HG02623 (cell line): ENCODE measurements around the gene MDC1.
A peak's percentile ranks its signal among the peaks of the same experiment; 100 is the strongest.
"Not testable (repeated sequence)": the region's sequence is repeated elsewhere in the genome, so short reads cannot be mapped to it uniquely, and the experiment has no call there.

ENCODE experiments used
- ATAC-seq: cut with Tn5 transposase; IDR thresholded peaks from one replicate; pipeline ENCODE4 v1.9.1; 2021; ENCODE audit warnings: moderate library complexity; ENCODE audit not compliant: unreplicated experiment

Gene MDC1

DNA sequence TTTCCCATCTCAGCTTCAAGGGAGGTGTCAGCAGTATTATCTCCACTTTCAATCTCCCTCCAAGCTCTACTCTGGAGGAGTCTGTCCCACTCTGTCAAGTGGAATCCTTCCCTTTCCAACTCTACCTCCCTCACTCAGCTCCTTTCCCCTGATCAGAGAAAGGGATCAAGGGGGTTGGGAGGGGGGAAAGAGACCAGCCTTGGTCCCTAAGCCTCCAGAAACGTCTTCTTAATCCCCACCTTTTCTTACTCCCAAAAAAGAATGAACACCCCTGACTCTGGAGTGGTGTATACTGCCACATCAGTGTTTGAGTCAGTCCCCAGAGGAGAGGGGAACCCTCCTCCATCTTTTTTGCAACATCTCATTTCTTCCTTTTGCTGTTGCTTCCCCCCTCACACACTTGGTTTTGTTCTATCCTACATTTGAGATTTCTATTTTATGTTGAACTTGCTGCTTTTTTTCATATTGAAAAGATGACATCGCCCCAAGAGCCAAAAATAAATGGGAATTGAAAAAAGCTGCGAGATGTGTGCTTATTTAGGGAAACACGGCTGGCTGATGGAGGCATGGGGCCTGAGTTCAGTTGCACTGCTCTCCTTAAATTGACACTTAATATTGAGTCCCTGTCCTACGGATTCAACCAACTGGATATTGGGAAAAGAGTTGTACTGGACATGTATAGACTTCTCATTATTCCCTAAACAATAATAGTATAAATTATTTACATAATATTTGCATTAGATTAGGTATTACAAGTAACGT lies 8.0 kb upstream of the MDC1 start:
- no peak for ATAC-seq

DNA sequence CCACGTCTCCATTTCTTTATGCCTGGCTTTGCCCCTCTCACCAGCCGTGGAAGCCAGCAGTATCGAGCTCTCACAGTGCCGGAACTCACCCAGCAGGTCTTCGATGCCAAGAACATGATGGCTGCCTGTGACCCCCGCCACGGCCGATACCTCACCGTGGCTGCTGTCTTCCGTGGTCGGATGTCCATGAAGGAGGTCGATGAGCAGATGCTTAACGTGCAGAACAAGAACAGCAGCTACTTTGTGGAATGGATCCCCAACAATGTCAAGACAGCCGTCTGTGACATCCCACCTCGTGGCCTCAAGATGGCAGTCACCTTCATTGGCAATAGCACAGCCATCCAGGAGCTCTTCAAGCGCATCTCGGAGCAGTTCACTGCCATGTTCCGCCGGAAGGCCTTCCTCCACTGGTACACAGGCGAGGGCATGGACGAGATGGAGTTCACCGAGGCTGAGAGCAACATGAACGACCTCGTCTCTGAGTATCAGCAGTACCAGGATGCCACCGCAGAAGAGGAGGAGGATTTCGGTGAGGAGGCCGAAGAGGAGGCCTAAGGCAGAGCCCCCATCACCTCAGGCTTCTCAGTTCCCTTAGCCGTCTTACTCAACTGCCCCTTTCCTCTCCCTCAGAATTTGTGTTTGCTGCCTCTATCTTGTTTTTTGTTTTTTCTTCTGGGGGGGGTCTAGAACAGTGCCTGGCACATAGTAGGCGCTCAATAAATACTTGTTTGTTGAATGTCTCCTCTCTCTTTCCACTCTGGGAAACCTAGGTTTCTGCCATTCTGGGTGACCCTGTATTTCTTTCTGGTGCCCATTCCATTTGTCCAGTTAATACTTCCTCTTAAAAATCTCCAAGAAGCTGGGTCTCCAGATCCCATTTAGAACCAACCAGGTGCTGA lies 7.0 kb upstream of the MDC1 start:
- ATAC-seq = not testable (repeated sequence)

DNA sequence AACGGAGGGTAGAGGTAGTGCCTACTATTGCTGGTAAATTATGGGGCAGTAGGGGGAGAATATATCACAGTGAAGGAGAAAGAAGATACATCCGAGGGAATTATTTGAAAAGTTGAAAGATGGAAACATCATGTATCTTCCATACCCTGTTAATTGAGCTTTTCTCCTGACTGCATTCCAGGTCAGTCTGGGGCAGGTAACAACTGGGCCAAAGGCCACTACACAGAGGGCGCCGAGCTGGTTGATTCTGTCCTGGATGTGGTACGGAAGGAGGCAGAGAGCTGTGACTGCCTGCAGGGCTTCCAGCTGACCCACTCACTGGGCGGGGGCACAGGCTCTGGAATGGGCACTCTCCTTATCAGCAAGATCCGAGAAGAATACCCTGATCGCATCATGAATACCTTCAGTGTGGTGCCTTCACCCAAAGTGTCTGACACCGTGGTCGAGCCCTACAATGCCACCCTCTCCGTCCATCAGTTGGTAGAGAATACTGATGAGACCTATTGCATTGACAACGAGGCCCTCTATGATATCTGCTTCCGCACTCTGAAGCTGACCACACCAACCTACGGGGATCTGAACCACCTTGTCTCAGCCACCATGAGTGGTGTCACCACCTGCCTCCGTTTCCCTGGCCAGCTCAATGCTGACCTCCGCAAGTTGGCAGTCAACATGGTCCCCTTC lies 6.2 kb upstream of the MDC1 start:
- not testable (repeated sequence) for ATAC-seq

DNA sequence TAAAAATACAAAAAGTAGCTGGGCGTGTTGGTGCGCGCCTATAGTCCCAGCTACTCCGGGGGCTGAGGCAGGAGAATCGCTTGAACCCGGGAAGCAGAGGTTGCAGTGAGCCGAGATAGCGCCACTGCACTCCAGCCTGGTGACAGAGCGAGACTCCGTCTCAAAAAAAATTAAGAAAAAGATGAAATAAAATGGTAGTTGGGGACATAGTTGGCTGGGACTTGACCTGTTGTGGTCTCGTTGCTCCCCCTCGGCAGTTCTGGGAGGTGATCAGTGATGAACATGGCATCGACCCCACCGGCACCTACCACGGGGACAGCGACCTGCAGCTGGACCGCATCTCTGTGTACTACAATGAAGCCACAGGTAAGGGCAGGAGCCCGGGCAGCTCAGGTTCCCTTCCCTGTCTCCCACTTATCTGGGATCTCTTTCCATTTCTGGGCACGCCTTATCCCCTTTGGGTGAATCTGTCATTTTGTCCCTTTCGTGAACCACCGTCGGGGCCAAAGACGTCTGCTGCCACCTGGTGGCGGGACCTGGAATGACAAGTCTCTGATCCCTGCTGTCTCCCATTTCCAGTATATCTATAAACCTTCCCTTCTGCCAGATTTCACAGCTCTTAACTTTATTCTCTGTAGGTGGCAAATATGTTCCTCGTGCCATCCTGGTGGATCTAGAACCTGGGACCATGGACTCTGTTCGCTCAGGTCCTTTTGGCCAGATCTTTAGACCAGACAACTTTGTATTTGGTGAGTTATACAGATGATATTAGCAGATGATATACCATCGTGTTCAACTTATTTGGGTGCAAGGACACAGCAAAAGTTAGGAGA lies 5.4 kb upstream of the MDC1 start:
- ATAC-seq = no peak

DNA sequence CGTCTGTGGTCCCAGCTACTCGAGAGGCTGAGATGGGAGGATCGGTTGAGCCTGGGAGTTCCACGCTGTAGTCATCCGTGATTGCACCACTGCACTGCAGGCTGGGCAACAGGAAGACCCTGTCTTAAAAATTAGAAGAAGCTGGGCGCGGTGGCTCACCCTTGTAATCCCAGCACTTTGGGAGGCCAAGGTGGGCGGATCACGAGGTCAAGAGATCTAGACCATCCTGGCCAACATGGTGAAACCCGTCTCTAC lies 4.9 kb upstream of the MDC1 start:
- ATAC-seq = not testable (repeated sequence)

DNA sequence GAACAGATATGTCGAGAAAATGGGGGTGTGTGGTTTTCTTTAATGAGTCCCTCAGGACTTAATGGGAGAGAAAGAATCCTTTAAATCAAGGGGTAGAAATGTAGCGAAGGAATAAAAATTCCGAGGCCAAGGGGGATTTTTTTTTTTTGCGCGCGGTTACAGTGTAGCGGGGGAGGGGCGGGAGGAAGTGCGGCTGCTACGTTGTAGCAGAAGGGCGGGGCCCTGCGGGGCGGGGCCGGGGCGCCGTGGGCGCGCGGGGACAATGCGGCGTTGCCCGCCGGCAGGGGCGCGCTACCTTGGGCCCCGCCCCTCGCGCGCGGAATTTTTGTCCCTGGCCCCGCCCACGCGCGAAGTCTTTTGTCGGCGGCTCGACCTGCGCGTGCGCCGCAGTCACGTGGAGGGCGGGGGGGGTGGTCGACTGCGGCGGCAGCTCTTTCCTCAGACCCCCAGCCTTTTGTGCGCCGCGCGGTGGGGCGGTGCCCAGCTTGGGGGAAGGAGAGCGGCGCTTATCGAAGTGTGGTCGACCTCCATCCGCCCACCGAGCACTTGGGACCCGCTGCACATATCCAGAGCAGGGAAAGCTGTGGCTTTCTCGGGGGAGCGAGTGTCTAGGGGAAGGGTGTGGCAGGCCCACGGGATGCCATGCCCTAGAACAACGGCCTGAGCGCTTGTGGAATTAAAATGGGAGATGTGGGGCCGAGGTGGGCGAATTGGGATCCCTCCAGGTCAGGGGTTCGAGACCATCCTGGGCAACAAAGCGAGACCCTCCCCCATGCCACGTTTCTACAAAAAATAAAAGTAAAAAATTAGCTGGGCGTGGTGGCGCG lies 4.3 kb upstream of the MDC1 start:
- ATAC-seq = peak; percentile 24

DNA sequence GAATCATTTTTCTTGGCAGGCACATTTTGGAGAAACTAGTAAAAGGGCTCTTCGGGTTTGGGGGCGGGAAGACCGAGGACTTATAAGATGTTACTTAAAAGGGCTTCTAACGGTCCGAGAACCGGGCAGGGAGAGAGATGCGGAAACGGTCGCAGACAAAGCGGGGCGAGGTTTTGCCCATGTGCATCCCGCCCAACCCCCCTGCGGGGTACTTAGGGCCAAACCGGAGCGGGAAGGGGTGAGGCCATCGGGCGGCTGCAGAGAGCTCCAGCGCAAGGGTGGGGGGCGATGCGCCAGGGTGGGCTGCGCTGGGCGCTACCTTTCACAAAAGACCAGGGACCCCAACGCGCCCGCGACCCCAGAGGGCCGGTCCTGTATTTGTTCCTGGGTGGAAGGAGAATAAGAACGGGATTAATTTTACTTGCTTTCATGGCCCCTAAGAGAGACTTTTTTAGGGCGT lies 3.7 kb upstream of the MDC1 start:
- ATAC-seq = no peak

DNA sequence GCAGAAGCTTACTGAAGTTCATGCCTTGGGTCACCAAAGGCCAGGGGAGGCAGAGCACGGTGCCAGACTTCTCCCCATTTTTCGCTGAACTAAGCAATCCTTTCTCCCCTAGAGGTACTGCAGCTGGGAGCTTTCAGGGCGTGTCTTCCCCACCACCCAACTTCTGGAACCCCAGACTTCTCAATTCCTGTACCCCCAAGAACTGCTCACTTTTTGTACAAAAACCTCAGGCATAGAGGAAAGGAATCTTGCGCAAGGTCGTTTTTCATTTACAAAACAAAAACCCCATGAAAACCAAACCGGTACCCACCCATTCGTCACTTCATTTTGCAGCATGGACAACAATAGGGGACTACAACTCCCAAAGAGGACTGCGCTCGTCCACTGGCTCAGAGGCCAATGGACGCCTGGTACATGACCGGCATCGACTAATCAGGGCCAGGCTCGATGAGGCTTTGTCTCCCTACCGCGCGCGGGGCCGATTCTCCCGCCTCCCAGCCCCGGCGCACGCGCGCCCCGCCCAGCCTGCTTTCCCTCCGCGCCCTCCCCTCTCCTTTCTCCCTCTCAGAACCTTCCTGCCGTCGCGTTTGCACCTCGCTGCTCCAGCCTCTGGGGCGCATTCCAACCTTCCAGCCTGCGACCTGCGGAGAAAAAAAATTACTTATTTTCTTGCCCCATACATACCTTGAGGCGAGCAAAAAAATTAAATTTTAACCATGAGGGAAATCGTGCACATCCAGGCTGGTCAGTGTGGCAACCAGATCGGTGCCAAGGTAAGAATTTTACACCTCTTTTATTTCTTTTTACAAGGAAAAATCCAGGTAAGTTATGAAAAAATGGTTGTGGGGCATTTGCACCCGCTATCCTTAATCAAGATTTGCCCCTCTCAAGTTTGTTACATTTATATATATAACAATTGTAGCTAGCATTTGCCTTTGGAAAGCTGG lies 3.0 kb upstream of the MDC1 start, which contains the start of gene TUBB:
TSS of gene TUBB (plus strand) at position 562 of the 947 bp plus-strand sequence. CDS start at position 717, 155 bp downstream.
- ATAC-seq = peak; percentile 33

DNA sequence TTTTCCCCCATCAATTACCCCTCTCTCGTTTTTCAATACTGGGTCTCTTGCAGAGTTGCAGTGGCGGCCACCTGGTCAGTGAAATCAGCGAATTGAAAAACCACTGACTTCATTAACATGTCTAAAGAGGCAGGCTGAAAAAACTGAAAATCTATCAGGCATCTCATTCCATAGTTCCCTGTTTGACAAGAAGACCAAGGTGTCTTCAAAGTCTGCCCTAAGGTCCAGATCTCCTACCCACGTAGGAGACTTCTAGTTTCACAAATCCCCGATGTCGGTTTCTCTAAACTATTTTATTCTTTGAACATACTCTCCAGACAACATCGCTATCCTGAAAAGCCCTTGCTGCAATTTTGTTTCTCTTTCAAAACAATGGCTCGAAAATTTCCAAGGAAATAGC lies 2.3 kb upstream of the MDC1 start:
- ATAC-seq = no peak

DNA sequence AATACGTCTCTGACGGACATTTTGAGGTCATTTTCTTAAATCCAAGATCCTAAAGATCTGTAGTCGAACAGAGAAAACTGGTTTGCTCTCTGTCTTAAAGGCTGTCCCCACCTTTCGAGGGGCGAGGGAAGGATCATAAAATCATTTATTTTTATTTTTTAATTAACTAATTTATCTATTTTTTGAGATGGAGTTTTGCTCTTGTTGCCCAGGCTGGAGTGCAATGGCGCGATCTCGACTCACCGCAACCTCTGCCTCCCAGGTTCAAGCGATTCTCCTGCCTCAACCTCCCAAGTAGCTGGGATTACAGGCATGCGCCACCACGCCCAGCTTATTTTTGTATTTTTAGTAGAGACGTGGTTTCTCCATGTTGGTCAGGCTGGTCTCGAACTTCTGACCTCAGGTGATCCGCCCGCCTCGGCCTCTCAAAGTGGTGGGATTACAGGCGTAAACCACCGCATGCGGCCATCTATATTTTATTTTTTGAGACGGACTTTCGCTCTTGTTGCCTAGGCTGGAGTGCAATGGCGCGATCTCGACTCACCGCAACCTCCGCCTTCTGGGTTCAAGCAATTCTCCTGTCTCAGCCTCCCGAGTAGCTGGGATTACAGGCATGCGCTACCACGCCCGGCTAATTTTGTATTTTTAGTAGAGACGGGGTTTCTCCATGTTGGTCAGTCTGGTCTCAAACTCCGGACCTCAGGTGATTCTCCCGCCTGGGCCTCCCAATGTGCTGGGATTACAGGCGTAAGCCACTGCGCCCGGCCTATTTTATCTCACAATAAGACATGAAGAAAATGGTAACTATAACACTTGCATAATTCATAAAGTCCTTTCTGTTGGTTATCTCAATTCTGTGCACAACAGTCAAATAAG lies 1.0 kb upstream of the MDC1 start:
- ATAC-seq = not testable (repeated sequence)

DNA sequence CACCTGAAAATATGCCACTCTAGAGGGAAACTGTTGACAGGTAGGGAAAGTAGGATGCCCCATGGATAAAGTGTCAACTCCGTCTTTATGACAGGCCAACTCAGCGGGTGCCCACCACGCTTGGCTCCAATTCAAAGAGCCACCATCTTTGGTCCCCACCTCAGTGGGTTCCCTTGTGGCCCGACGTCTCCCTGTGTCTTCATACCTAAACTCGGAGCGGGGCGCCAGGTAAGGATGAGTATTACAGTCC lies 277 bp downstream of the MDC1 start:
- no peak for ATAC-seq

DNA sequence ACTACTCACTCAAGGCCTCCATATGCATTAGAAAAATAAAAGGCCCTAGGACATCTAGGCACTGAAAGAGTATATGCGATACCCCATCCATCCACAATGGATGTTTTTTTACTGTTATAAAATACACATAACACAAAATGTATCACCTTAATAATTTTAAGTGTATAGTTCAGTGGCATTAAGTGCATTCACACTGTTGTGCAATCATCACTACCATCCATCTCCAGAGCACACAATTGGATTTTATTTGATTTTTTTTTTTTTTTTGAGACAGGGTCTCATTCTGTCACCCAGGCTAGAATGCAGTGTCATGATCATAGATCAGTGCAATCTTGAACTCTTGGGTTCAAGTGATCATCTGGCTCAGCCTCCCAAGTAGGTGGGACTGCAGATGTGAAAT lies 2.8 kb downstream of the MDC1 start:
- no peak for ATAC-seq

DNA sequence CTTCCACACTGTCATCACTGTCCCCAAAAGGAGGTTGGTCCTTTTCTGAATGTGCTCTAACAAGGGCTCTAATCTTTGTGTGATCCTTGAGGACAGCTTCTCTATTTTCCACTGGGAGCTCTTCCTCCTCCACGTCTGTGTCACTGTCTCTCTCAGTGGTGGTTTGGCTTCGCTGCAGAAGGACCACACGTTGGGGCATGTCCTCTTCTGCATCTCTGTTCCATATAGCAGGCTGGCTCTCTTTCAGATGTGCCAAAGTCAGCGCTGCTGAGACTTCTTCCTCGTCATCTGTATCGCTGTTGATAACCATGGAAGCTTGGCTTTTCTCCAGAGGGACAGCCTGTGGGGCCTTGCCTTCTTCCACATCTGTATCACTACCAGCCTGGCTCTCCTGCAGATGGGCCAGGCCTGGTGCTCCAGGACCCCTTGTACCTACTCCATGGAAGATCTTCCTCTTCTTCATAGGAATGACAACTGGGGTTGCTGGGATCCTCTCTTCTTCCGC lies 4.6 kb downstream of the MDC1 start:
- ATAC-seq = no peak

DNA sequence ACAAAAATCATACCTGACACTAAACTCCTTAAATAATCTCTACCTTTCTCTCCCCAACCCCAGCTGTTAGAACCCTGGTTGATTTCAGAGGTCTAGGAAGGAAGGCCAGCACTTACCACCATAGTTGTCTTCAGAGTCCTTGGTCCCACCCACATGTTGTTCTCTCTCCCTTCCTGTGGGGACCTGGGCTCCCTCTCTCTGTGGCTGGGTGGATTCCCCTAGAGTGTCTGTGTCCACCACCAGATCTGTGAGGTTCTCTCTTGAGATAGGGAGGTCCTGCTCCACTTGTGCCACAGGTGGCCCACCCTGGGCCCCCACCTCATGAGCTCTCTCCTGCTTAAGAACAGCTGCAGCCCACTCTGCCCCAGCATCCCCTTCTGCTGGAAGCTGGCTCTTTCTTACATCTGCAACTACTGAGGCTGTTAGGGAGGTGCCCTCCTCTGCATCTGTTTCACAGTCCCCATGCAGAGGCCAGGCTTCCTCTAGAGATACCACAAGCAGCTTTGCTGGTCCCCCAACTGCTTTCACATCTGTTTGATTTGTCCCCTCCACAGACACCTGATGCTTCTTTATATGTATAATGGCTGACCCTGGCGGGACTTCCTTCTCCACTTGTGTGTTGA lies 5.2 kb downstream of the MDC1 start:
- ATAC-seq = no peak

DNA sequence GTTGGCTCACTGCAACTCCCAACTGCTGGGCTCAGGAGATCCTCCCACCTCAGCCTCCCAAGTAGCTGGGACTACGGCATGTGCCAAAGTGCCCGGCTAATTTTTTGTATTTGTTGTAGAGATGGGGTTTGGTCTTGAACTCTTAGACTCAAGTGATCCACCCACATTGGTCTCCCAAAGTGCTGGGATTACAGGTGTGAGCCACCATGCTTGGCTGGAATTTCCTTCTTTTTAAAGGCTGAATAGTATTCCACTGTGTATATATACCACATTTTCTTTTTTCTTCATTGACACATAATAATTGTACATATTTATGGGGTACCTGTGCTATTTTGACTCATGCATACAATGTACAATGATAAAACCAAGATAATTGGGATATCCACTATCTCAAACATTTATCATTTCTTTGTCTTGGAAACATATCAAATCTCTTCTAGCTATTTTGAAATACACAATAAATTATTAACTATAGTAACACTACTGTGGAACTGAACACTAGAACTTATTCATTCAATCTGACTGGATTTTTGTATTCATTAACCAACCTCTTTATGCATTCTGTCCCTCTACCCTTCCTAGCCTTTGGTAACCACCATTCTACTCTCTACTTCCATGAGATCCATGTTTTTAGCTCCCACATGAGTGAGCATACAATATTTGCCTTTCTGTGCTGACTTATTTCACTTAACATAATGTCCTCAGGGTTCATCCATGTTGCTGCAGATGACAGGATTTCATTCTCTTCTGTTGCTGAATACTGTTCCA lies 7.8 kb downstream of the MDC1 start:
- ATAC-seq = no peak

DNA sequence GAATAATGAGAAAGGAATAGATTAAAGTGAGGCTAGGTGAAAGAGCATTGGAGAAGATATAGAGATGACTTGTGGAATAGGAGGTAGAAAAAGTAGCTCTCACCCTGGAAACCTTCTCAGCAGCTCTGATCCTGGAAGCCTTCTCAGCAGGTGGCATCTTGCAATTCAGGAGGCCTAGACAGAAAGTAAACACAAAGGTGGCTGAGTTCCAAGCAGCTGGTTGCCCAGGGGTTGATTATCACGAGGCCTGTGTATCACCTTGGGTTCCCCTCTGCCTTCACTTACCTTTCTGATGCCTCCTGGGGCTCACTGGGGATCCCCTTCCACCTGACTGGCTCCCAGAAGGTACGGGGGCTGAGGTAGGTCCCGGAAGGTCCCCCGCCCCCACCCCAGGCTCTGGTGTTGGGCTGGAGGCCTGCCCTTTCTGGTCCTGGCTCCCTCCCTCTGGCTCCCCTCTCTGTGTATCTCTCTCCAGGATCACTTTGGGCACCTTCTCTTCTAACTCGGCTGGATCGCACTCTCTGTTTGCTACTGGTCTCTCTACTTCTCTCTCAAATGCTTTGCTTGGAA lies 9.7 kb downstream of the MDC1 start:
- no peak for ATAC-seq
